HEK293 (cell line): ENCODE measurements around the gene PPP1R1A.

Experiments
- CTCF ChIA-PET: fragments of 350-600 bp; formaldehyde crosslinking; extraction: SDS; loops from one replicate; lab custom pipeline; 2021; ENCODE audit warnings: antibody characterized with exemption; lab: Yijun Ruan, JAX
- POLR2A ChIA-PET: fragments of 300-600 bp; formaldehyde crosslinking; extraction: SDS; loops from one replicate; lab custom pipeline; 2020; ENCODE audit warnings: antibody characterized with exemption, inconsistent platforms; lab: Yijun Ruan, JAX
- H3K27ac ChIP-seq: fragments of 200-500 bp; sonication (Bioruptor generic); 2 replicates; pipeline ENCODE4 v1.5.1; 2014; ENCODE audit warnings: low read depth, low read length, control low read depth, inconsistent platforms; ENCODE audit errors: extremely low read depth
- H3K36me3 ChIP-seq, 2 experiments: fragments of 200-500 bp in 1 of 2; sonication (Bioruptor generic) in 1 of 2; 1 replicate in 1 of 2; 2 replicates in 1 of 2; pipeline ENCODE4 v1.5.1; 2014 to 2017; ENCODE audit warnings: inconsistent platforms in 2 of 2, low read length in 2 of 2; ENCODE audit not compliant: control insufficient read depth in 2 of 2, insufficient read depth in 1 of 2
- H3K4me1 ChIP-seq: fragments of 200-500 bp; sonication (Bioruptor generic); 2 replicates; pipeline ENCODE4 v1.5.1; 2014; ENCODE audit warnings: mild to moderate bottlenecking, low read length, inconsistent platforms; ENCODE audit not compliant: control insufficient read depth, insufficient read depth
- H3K4me3 ChIP-seq: 2 replicates; pipeline ENCODE4 v1.5.1; 2011; ENCODE audit warnings: low read depth, mild to moderate bottlenecking, control low read depth, low read length, moderate library complexity
- H3K9me3 ChIP-seq: fragments of 200-500 bp; sonication (Bioruptor generic); 2 replicates; pipeline ENCODE4 v1.5.1; 2014; ENCODE audit warnings: low read depth, low read length, inconsistent platforms; ENCODE audit not compliant: control insufficient read depth, insufficient read depth
- AEBP2 ChIP-seq: fragments of 450-650 bp; formaldehyde crosslinking; IDR thresholded peaks from 2 replicates; pipeline ENCODE4 v1.5.1; 2016; ENCODE audit warnings: missing biosample characterization, missing genetic modification characterization, borderline replicate concordance
- FEZF1 ChIP-seq: fragments of 450-650 bp; formaldehyde crosslinking; IDR thresholded peaks from 2 replicates; pipeline ENCODE4 v1.5.1; 2016; ENCODE audit warnings: missing biosample characterization, missing genetic modification characterization
- ZBTB48 ChIP-seq: fragments of 450-650 bp; formaldehyde crosslinking; IDR thresholded peaks from 2 replicates; pipeline ENCODE4 v1.5.1; 2016; ENCODE audit warnings: missing biosample characterization, missing genetic modification characterization
- ZBTB6 ChIP-seq: fragments of 450-650 bp; formaldehyde crosslinking; IDR thresholded peaks from 2 replicates; pipeline ENCODE4 v1.5.1; 2017; ENCODE audit warnings: missing biosample characterization, missing genetic modification characterization
- ZFP3 ChIP-seq: fragments of 450-650 bp; formaldehyde crosslinking; IDR thresholded peaks from 2 replicates; pipeline ENCODE4 v1.5.1; 2016; ENCODE audit warnings: low read depth, missing biosample characterization, missing genetic modification characterization
- ZNF146 ChIP-seq: fragments of 450-650 bp; formaldehyde crosslinking; IDR thresholded peaks from 2 replicates; pipeline ENCODE4 v1.5.1; 2016; ENCODE audit warnings: missing biosample characterization, missing genetic modification characterization
- ZNF148 ChIP-seq: fragments of 450-650 bp; formaldehyde crosslinking; IDR thresholded peaks from 2 replicates; pipeline ENCODE4 v1.5.0; 2017; ENCODE audit warnings: missing biosample characterization, missing genetic modification characterization, borderline replicate concordance
- ZNF16 ChIP-seq: fragments of 450-650 bp; formaldehyde crosslinking; IDR thresholded peaks from 2 replicates; pipeline ENCODE4 v1.5.1; 2016; ENCODE audit warnings: low read depth, missing biosample characterization, missing genetic modification characterization
- ZNF350 ChIP-seq: fragments of 450-650 bp; formaldehyde crosslinking; IDR thresholded peaks from 2 replicates; pipeline ENCODE4 v1.5.0; 2017; ENCODE audit warnings: missing biosample characterization, mild to moderate bottlenecking, missing genetic modification characterization
- ZNF37A ChIP-seq: fragments of 450-650 bp; IDR thresholded peaks from 2 replicates; pipeline ENCODE4 v1.5.1; 2018; ENCODE audit warnings: missing biosample characterization, missing genetic modification characterization
- ZNF488 ChIP-seq: fragments of 450-650 bp; formaldehyde crosslinking; IDR thresholded peaks from 2 replicates; pipeline ENCODE4 v1.5.1; 2016; ENCODE audit warnings: missing biosample characterization, missing genetic modification characterization
- ZNF544 ChIP-seq: fragments of 450-650 bp; formaldehyde crosslinking; IDR thresholded peaks from 2 replicates; pipeline ENCODE4 v1.5.0; 2017; ENCODE audit warnings: missing biosample characterization, missing genetic modification characterization
- ZNF600 ChIP-seq: fragments of 450-650 bp; formaldehyde crosslinking; IDR thresholded peaks from 2 replicates; pipeline ENCODE4 v1.5.1; 2016; ENCODE audit warnings: missing biosample characterization, missing genetic modification characterization
- ZNF660 ChIP-seq: fragments of 450-650 bp; IDR thresholded peaks from 2 replicates; pipeline ENCODE4 v1.5.1; 2018; ENCODE audit warnings: missing biosample characterization, mild to moderate bottlenecking, missing genetic modification characterization
- ZNF704 ChIP-seq: fragments of 450-650 bp; formaldehyde crosslinking; IDR thresholded peaks from 2 replicates; pipeline ENCODE4 v1.5.1; 2016; ENCODE audit warnings: missing biosample characterization, missing genetic modification characterization
- ZNF785 ChIP-seq: fragments of 450-650 bp; formaldehyde crosslinking; IDR thresholded peaks from 2 replicates; pipeline ENCODE4 v1.5.1; 2016; ENCODE audit warnings: missing biosample characterization, missing genetic modification characterization
- ZNF791 ChIP-seq: fragments of 450-650 bp; formaldehyde crosslinking; IDR thresholded peaks from 2 replicates; pipeline ENCODE4 v1.5.1; 2016; ENCODE audit warnings: missing biosample characterization, missing genetic modification characterization

The PPP1R1A gene

GRCh38 chr12:54562750-54563356 is 25.6 kb downstream of the PPP1R1A start (continued):
- TF ChIP-seq ZNF600 (tag by site-specific recombination) = 0 out of 2 replicates have a peak, but pooled peaks have one; percentile 40
- TF ChIP-seq, all 188 proteins: peak for 11

- Histone ChIP-seq H3K4me3 (no peak overlapping the region), H3K27ac (no peak overlapping the region), H3K9me3 (no peaks in the 10 kb centered on the region), H3K36me3 (no peaks in the 10 kb centered on the region), H3K4me1 (peaks cover 9% of the 10 kb centered on the region)
- no peak for TF ChIP-seq ZNF785
- TF ChIP-seq AEBP2 (tag by site-specific recombination) = no peak
- no peak for TF ChIP-seq ZBTB48 (tag by site-specific recombination)
- no peak for TF ChIP-seq ZBTB6 (tag by site-specific recombination)
- no peak for TF ChIP-seq ZNF660 (tag by site-specific recombination)
- no peak for TF ChIP-seq ZNF350 (tag by site-specific recombination)
- TF ChIP-seq ZFP3 = no peak
- no peak for TF ChIP-seq ZNF488
- no peak for TF ChIP-seq ZNF146 (tag by site-specific recombination)
- no peak for TF ChIP-seq ZNF791 (tag by site-specific recombination)
- TF ChIP-seq ZNF37A = no peak
- no peak for TF ChIP-seq FEZF1 (tag by site-specific recombination)
- TF ChIP-seq ZNF704 (tag by site-specific recombination) = no peak
- TF ChIP-seq ZNF544 (tag by site-specific recombination) = no peak
- no peak for TF ChIP-seq ZNF16 (tag by site-specific recombination)
- TF ChIP-seq ZNF148 (tag by site-specific recombination) = no peak
- POLR2A ChIA-PET = no interaction called here
- CTCF ChIA-PET = interaction anchor here (0.6 to 3.9 kb wide), 5 partner anchors 12 to 369 kb away, joined by 3 to 16 read pairs (median 5); no protein-coding TSS in a partner anchor
Observed at GRCh38 chr12:54561164-54561563, 27.3 kb downstream of the PPP1R1A start.
